NCI-H446 treated with DMSO at 0.1 percent for 48 hours (cell line): ENCODE data around the gene KCNMB3.

Experiments used
- DNase-seq: peaks from one replicate; lab custom pipeline; 2025; lab: John Stamatoyannopoulos, UW

KCNMB3 gene

DNA sequence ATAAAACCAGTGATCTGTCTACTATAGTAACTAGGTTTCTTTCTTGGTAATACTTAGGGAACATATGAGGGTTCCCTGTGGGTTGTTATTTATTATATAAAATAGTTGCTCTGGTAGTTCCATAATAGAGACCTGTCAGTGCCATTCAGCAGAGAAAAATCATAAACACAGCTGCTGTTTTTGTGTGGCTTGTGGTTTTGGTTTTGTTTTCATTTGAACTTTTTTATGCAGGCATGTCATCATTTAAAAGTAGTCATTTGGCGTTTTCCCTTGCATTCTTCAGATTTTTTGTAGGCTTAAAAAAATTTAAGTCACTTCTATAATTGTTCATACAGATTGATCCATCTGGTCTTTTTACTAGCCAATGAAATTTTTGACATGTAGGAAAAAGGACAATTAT is 54.8 kb downstream of the KCNMB3 start:
- DNase-seq = no peak

DNA sequence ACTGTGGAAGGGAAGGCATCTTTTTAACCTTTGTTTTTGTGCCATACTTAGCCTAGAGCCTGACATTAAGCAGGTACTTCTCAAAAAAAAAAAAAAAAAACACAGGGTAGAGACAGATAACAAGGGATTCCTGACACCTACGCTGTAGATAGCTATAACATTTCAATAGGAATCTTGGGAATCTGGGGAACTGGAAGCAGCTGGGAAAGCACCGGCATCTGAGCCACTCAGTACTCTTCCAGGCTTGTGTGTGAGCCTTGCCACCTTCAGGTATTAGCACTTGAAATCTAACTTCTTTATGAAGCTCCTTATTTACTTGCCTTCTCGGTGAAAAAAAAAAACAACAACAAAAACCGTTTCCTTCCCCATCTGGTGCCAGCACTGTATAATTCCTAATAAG is 56.0 kb downstream of the KCNMB3 start:
- no peak for DNase-seq
